HG02884 (cell line): ENCODE results near the gene HDGF.

Experiments used
- ATAC-seq: cut with Tn5 transposase; IDR thresholded peaks from one replicate; pipeline ENCODE4 v1.9.1; 2021; ENCODE audit warnings: mild to moderate bottlenecking, moderate library complexity; ENCODE audit not compliant: unreplicated experiment

HDGF gene

GRCh38 chr1:156703336-156703735 lies 48.1 kb downstream of the HDGF start:
- ATAC-seq, result no peak

GRCh38 chr1:156700736-156701531 lies 50.5 kb downstream of the HDGF start:
- ATAC-seq, result no peak

GRCh38 chr1:156698995-156699394 lies 52.5 kb downstream of the HDGF start:
- ATAC-seq, result no peak

- no peak for ATAC-seq
Measured at GRCh38 chr1:156697481-156697880, 54.0 kb downstream of the HDGF start.

- ATAC-seq, result no peak
Measured at GRCh38 chr1:156696755-156697154, 54.7 kb downstream of the HDGF start.

GRCh38 chr1:156694690-156694962 lies 56.8 kb downstream of the HDGF start:
- ATAC-seq, result no peak

- ATAC-seq, result no peak
Measured at GRCh38 chr1:156693848-156694689, 57.4 kb downstream of the HDGF start.

- no peak for ATAC-seq
Measured at GRCh38 chr1:156692925-156693847, 58.3 kb downstream of the HDGF start.

- no peak for ATAC-seq
Measured at GRCh38 chr1:156692441-156692924, 59.0 kb downstream of the HDGF start.
